Fibroblast of pulmonary artery (primary cell): ENCODE results near the gene DSPP.
A peak's percentile ranks its signal among the peaks of the same experiment; 100 is the strongest.

ENCODE experiments used
- DNase-seq: peaks from one replicate; pipeline ENCODE4 v3.0.0-alpha.2; 2010; ENCODE audit warnings: low read depth
- H3K4me3 ChIP-seq: replicated peaks from 2 replicates; pipeline ENCODE4 v1.5.1; 2011; ENCODE audit warnings: low read depth, mild to moderate bottlenecking, control low read depth, low read length, moderate library complexity
- CTCF ChIP-seq: IDR thresholded peaks from 2 replicates; pipeline ENCODE4 v1.5.1; 2011; ENCODE audit warnings: mild to moderate bottlenecking, control low read depth, low read length, inconsistent platforms; ENCODE audit errors: missing control alignments

Gene DSPP

DNA sequence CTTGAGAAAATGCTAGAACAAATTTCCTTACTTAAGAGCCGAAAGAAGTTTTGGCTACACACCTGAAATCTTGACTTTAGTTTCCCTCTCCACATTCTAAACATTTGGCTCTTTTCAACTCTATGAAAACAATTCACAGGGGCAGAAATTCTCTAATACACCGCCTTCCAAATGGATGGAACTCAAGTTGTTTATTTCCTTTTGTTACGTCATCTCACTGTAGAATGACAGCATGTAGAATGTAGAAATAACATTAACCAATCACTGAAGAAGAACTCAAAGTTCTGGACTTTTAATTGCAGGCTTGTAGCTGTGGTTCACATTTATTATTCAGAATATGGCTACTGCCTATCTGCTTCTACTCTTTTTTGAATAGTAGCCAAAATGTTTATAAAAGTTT, 43.6 kb downstream of the DSPP start:
- no peak overlapping the region for H3K4me3 ChIP-seq
- no peak for TF ChIP-seq CTCF
- DNase-seq, result no peak

DNA sequence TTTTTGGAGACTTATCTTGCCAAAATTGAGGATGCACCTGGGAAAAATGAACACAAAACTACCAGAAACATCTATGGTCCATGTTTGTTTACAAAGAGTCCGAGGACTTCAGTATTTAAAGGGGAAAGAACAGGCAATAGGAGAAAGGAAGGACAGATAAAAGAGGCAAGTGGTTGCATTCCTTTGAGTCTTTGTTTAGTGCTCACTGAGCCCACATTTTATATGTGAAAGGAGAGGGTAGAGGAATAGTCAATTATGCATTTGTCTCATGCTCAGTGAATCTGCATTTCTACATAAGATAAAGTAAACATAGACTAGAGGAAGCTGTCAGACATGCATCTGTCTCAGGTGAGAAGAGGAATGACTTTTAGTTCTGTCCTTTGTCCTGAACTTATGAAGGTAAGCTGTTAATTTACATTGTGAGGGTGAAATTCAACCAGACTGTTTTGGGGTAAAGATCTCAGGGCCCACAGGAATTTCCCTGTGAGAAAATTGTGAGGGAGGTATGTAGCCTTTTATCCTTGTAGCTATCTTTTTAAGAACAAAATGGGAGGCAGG, 46.2 kb downstream of the DSPP start:
- no peak for DNase-seq
- H3K4me3 ChIP-seq, result no peak overlapping the region
- no peak for TF ChIP-seq CTCF

GRCh38 chr4:87657525-87657924, 49.2 kb downstream of the DSPP start:
- no peak for TF ChIP-seq CTCF
- H3K4me3 ChIP-seq, result no peak overlapping the region
- DNase-seq, result peak; percentile 66

DNA sequence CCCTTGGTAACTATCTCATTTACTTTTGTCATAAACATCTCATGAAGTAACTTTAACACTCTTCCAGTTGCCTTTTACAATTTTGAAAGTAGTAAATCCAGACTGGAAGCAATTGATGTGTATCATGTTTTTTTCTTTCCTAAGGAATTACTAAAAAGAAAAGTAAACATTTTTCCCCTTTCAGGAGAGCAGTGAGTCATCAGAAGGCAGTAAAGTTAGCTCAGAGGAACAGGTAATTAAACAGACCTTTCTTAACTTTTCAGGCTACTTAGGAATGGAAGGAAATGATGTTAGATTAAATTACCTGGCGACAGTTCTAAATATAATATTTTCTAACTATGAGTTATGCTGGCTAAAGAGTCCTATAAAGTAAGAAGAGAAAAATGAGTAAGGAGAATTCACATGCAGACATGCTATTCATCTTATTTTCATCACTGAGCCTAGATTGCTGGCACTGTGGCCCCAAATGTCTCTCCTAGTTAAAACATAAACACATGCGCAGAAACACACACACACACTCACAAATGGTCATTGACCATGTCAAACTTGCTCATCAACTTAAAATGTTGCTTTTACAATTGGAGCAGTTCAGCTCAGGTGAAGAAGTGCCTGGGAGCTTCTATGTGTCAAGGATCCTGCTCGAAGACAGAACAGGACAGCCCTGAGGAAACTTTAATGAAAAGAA, 51.1 kb downstream of the DSPP start:
- H3K4me3 ChIP-seq, result no peak overlapping the region
- DNase-seq, result no peak
- no peak for TF ChIP-seq CTCF

DNA sequence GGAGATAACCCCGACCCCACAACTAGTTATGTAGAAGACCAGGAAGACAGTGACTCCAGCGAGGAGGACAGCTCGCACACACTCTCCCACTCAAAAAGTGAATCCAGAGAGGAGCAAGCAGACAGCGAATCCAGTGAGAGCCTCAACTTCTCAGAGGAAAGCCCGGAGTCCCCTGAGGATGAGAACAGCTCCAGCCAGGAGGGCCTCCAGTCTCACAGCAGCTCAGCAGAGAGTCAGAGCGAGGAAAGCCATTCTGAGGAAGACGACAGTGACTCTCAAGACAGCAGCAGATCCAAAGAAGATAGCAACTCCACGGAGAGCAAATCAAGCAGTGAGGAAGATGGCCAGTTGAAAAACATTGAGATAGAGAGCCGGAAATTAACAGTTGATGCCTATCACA, 54.5 kb downstream of the DSPP start:
- no peak overlapping the region for H3K4me3 ChIP-seq
- no peak for DNase-seq
- no peak for TF ChIP-seq CTCF
